IMR-90 (cell line): Measurements from ENCODE around the gene METTL15. TPM values are rescaled to one million over a fixed set of nuclear protein-coding genes. Genes with fewer than 3 reads are reported as not detected.

ENCODE experiments used
- ATAC-seq: fragments of 200-7000 bp; cut with Tn5 transposase; 2 replicates; pipeline ENCODE4 v1.9.1; 2020; ENCODE audit warnings: low read depth, mild to moderate bottlenecking, moderate library complexity
- BruUV-seq: library from RNA; stranded (reverse); fragments of 400-500 nt; replicated peaks from 2 replicates; lab custom pipeline; 2021; lab: Mats Ljungman, UMichigan
- CTCF ChIA-PET: fragments of 300-600 bp; formaldehyde crosslinking; extraction: SDS; loops from one replicate; lab custom pipeline; 2021; ENCODE audit warnings: antibody characterized with exemption; lab: Yijun Ruan, JAX
- POLR2A ChIA-PET: fragments of 300-600 bp; sonication (Branson Sonifier 250); formaldehyde crosslinking; loops from one replicate; lab custom pipeline; 2022; ENCODE audit warnings: antibody characterized with exemption; ENCODE audit not compliant: unreplicated experiment; lab: Charles Lee
- DNase-seq: peaks from one replicate; pipeline ENCODE4 v3.0.0; 2013
- H2AFZ ChIP-seq: replicated peaks from 2 replicates; pipeline ENCODE3; 2013; ENCODE audit warnings: low read length, mild to moderate bottlenecking; ENCODE audit not compliant: poor library complexity
- H2AK5ac ChIP-seq: 2 replicates; pipeline ENCODE4 v1.6.1; 2013; ENCODE audit warnings: low read depth, low read length, inconsistent platforms
- H2AK9ac ChIP-seq: replicated peaks from 2 replicates; pipeline ENCODE3; 2013; ENCODE audit warnings: mild to moderate bottlenecking, low read depth, low read length, moderate library complexity; ENCODE audit not compliant: poor library complexity
- H2BK120ac ChIP-seq: 2 replicates; pipeline ENCODE4 v1.6.1; 2013; ENCODE audit warnings: low read depth, low read length, inconsistent platforms
- H2BK15ac ChIP-seq: 3 replicates; pipeline ENCODE4 v1.6.1; 2013; ENCODE audit warnings: low read depth, low read length, inconsistent platforms
- H2BK20ac ChIP-seq: 2 replicates; pipeline ENCODE4 v1.6.1; 2013; ENCODE audit warnings: low read depth, mild to moderate bottlenecking, inconsistent platforms, low read length, moderate library complexity
- H2BK5ac ChIP-seq: 2 replicates; pipeline ENCODE4 v1.6.1; 2013; ENCODE audit warnings: mild to moderate bottlenecking, low read depth, low read length, inconsistent platforms; ENCODE audit not compliant: poor library complexity, severe bottlenecking
- H3K14ac ChIP-seq: replicated peaks from 2 replicates; pipeline ENCODE4 v1.6.1; 2013; ENCODE audit warnings: low read depth, low read length, inconsistent platforms
- H3K18ac ChIP-seq: 2 replicates; pipeline ENCODE4 v1.6.1; 2013; ENCODE audit warnings: low read depth, low read length, control low read depth
- H3K23ac ChIP-seq: 2 replicates; pipeline ENCODE4 v1.6.1; 2013; ENCODE audit warnings: low read depth, low read length, inconsistent platforms
- H3K27ac ChIP-seq: 2 replicates; pipeline ENCODE4 v1.5.1; 2013; ENCODE audit warnings: mild to moderate bottlenecking, control low read depth, low read length; ENCODE audit not compliant: insufficient read depth
- H3K27me3 ChIP-seq: 2 replicates; pipeline ENCODE4 v1.6.1; 2013; ENCODE audit warnings: low read length; ENCODE audit not compliant: control insufficient read depth, insufficient read depth
- H3K36me3 ChIP-seq: 2 replicates; pipeline ENCODE4 v1.6.1; 2013; ENCODE audit warnings: low read length, mixed read lengths; ENCODE audit not compliant: control insufficient read depth, insufficient read depth
- H3K4ac ChIP-seq: 2 replicates; pipeline ENCODE4 v1.6.1; 2013; ENCODE audit warnings: low read depth, low read length, inconsistent platforms
- H3K4me1 ChIP-seq: 2 replicates; pipeline ENCODE4 v1.6.1; 2013; ENCODE audit warnings: low read length, mixed read lengths; ENCODE audit not compliant: control insufficient read depth, insufficient read depth
- H3K4me2 ChIP-seq: 2 replicates; pipeline ENCODE4 v1.6.1; 2013; ENCODE audit warnings: low read depth, mild to moderate bottlenecking, control low read depth, low read length, moderate library complexity
- H3K4me3 ChIP-seq: 2 replicates; pipeline ENCODE4 v1.5.1; 2013; ENCODE audit warnings: low read depth, mild to moderate bottlenecking, control low read depth, low read length, moderate library complexity; ENCODE audit not compliant: insufficient read depth
- H3K56ac ChIP-seq: 2 replicates; pipeline ENCODE4 v1.6.1; 2013; ENCODE audit warnings: low read length, inconsistent platforms; ENCODE audit not compliant: insufficient read depth; ENCODE audit errors: extremely low read depth
- H3K79me1 ChIP-seq, 2 experiments: 2 replicates each; pipeline ENCODE4 v1.6.1; 2013; ENCODE audit warnings: low read length in 2 of 2, inconsistent platforms in 1 of 2, low read depth in 1 of 2
- H3K9ac ChIP-seq: 2 replicates; pipeline ENCODE4 v1.6.1; 2013; ENCODE audit warnings: low read depth, low read length, control low read depth
- H3K9me1 ChIP-seq: 2 replicates; pipeline ENCODE4 v1.6.1; 2013; ENCODE audit warnings: low read length, inconsistent platforms; ENCODE audit not compliant: insufficient read depth
- H3K9me3 ChIP-seq: 2 replicates; pipeline ENCODE4 v1.6.1; 2013; ENCODE audit warnings: low read length; ENCODE audit not compliant: control insufficient read depth, insufficient read depth
- H4K20me1 ChIP-seq: 2 replicates; pipeline ENCODE4 v1.6.1; 2013; ENCODE audit warnings: low read length, inconsistent platforms; ENCODE audit not compliant: insufficient read depth
- H4K5ac ChIP-seq: 2 replicates; pipeline ENCODE4 v1.6.1; 2013; ENCODE audit warnings: mild to moderate bottlenecking, low read depth, low read length, control low read depth
- H4K8ac ChIP-seq, 2 experiments: 2 replicates each; pipeline ENCODE4 v1.6.1; 2013; ENCODE audit warnings: low read depth in 2 of 2, low read length in 2 of 2, control low read depth in 1 of 2, inconsistent platforms in 1 of 2
- H4K91ac ChIP-seq: 2 replicates; pipeline ENCODE4 v1.6.1; 2013; ENCODE audit warnings: low read depth, low read length, inconsistent platforms; ENCODE audit not compliant: insufficient read depth
- CEBPB ChIP-seq: IDR thresholded peaks from 2 replicates; pipeline ENCODE4 v1.6.1; 2012; ENCODE audit warnings: low read depth, low read length, improper control_type of control experiment
- CHD1 ChIP-seq: IDR thresholded peaks from 2 replicates; pipeline ENCODE4 v1.6.1; 2012; ENCODE audit warnings: low read depth, low read length, improper control_type of control experiment
- FOS ChIP-seq: fragments of 150-350 bp; IDR thresholded peaks from 2 replicates; pipeline ENCODE4 v1.6.1; 2016; ENCODE audit warnings: low read depth, low read length
- RCOR1 ChIP-seq: IDR thresholded peaks from 2 replicates; pipeline ENCODE4 v1.6.1; 2012; ENCODE audit warnings: mild to moderate bottlenecking, low read length, improper control_type of control experiment; ENCODE audit not compliant: insufficient replicate concordance
- USF2 ChIP-seq: fragments of 150-350 bp; IDR thresholded peaks from 2 replicates; pipeline ENCODE4 v1.6.1; 2017; ENCODE audit warnings: mild to moderate bottlenecking, antibody characterized with exemption, low read length, low read depth
- WGBS, 2 experiments: methylation state at CpG; one replicate each; pipeline versions ENCODE4 v1.1.5 to v1.1.7; 2013; ENCODE audit warnings: missing lambda C conversion rate in 2 of 2; ENCODE audit not compliant: insufficient read length in 1 of 2; ENCODE audit errors: extremely low coverage in 2 of 2; 5-methylcytosine and 5-hydroxymethylcytosine counted together
- dilution Hi-C: fragments of 300-500 bp; cut with HindIII; formaldehyde crosslinking; loops from one replicate; pipeline ENCODE4 v1.14.3; 2018; ENCODE audit warnings: low sequenced_read_pairs; ENCODE audit not compliant: unreplicated experiment
- in situ Hi-C: fragments of 300-500 bp; cut with MboI; formaldehyde crosslinking; loops from 3 replicates; pipeline ENCODE4 v1.14.3; 2019; ENCODE audit warnings: low sequenced_read_pairs, inconsistent platforms, mixed read lengths
- intact Hi-C: fragments of 100-400 bp; cut with micrococcal nuclease; formaldehyde crosslinking; loops from 2 replicates; pipeline ENCODE4 v1.10.0; 2022
- polyA plus RNA-seq, 3 experiments: library from polyadenylated mRNA; depleted of rRNA; stranded (reverse); fragments of >200 nt; gene quantifications; 2 replicates each; pipeline ENCODE4 v1.2.3, GENCODE V29; 2012; ENCODE audit warnings: low replicate concordance in 1 of 3
- total RNA-seq: library from RNA; depleted of rRNA; stranded (reverse); fragments of >200 nt; gene quantifications from 2 replicates; pipeline ENCODE4 v1.2.3, GENCODE V29; 2012

Gene METTL15
- total and polyA plus RNA-seq, 2 of the 4 experiments (the other 2 are of a cell fraction) = 6.5 to 30.5 TPM

DNA sequence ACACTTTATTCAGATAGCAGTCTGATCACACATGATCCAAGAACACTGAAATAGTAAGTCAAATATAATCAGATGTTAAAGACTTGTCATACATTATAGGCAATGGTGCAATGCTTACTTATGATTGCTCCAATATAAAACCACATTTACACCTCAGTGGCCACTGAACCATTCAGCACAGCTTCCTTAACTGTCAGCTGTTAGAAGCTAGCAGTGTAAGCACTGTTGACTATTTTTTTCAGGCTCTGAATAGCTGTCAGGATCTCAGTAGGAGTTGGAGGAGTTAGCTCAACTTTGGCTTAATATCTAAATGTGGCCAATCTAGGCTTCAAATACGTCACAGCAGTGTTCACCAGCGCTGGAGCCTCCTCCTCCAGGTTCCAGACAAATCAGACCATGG lies 36.6 kb downstream of the METTL15 start:
- no peak overlapping the region for H3K9ac ChIP-seq
- H3K4ac ChIP-seq = peak overlapping the region; percentile 21; the same call in 1 of the 2 replicates
- in situ Hi-C loops = no loop called here
- dilution Hi-C loops = no loop called here
- ChIA-PET POLR2A (no interaction called here), CTCF (no interaction called here)
- H2AK5ac ChIP-seq = peak overlapping the region; percentile 52
- BruUV-seq = no TSS peak
- H2BK5ac ChIP-seq = peak overlapping the region; percentile 52
- H3K4me2 ChIP-seq = no peak overlapping the region
- H3K18ac ChIP-seq = peak overlapping the region; percentile 38; the same call in 1 of the 2 replicates
- peaks cover 12 to 23% of the 10 kb centered on the region in 2 experiments for H3K79me1 ChIP-seq
- H3K27me3 ChIP-seq = no peaks in the 10 kb centered on the region
- H3K4me1 ChIP-seq = no peaks in the 10 kb centered on the region; the same call in 1 of the 2 replicates
- 100% methylated on average over 2 of the region's 2 CpGs; no CpG with 5 or more reads in 1 of the 2 experiments for WGBS, 2 experiments
- peaks cover 5% of the 10 kb centered on the region for H3K36me3 ChIP-seq
- H3K9me3 ChIP-seq = peaks cover 12% of the 10 kb centered on the region
- peak overlapping the region; percentile 38; the same call in 1 of the 2 replicates for H4K5ac ChIP-seq
- H2AFZ ChIP-seq = no peak overlapping the region
- no peak overlapping the region for H3K23ac ChIP-seq
- 0 out of 2 replicates have a peak overlapping the region, but pooled peaks have one; percentile 14 for H4K91ac ChIP-seq
- intact Hi-C loops = no loop called here
- H3K4me3 ChIP-seq = no peak overlapping the region
- H3K27ac ChIP-seq = 0 out of 2 replicates have a peak overlapping the region, but pooled peaks have one; percentile 32
- no peak for ATAC-seq
- H3K9me1 ChIP-seq = peaks cover 3% of the 10 kb centered on the region; the same call in 1 of the 2 replicates
- H2BK15ac ChIP-seq = peak overlapping the region; percentile 82; the same call in 2 of the 3 replicates
- no peak overlapping the region for H2AK9ac ChIP-seq
- peak overlapping the region; percentile 21; the same call in 1 of the 2 replicates for H2BK120ac ChIP-seq
- H3K56ac ChIP-seq = no peak overlapping the region
- peak overlapping the region; percentile 45; the same call in 1 of the 2 replicates for H2BK20ac ChIP-seq
- TF ChIP-seq USF2 = no peak
- TF ChIP-seq RCOR1 = no peak
- TF ChIP-seq FOS = no peak
- TF ChIP-seq CHD1 = no peak
- TF ChIP-seq CEBPB = 0 out of 2 replicates have a peak, but pooled peaks have one; percentile 3
- H3K14ac ChIP-seq = peak overlapping the region; percentile 42; the same call in 1 of the 2 replicates
- no peaks in the 10 kb centered on the region for H4K20me1 ChIP-seq
- peak; percentile 12 for DNase-seq
- 0 out of 4 replicates have a peak overlapping the region, but pooled peaks of 1 of the 2 experiments have one; percentile 54 for H4K8ac ChIP-seq
